NT2/D1 (cell line): ENCODE data around the gene PSMD5.

Source experiments
- YY1 ChIP-seq: IDR thresholded peaks from 2 replicates; pipeline ENCODE4 v1.6.1; 2011; ENCODE audit not compliant: insufficient read length, insufficient read depth
- ZNF274 ChIP-seq: IDR thresholded peaks from 2 replicates; pipeline ENCODE4 v1.6.1; 2011; ENCODE audit warnings: mild to moderate bottlenecking, low read depth, low read length

DNA sequence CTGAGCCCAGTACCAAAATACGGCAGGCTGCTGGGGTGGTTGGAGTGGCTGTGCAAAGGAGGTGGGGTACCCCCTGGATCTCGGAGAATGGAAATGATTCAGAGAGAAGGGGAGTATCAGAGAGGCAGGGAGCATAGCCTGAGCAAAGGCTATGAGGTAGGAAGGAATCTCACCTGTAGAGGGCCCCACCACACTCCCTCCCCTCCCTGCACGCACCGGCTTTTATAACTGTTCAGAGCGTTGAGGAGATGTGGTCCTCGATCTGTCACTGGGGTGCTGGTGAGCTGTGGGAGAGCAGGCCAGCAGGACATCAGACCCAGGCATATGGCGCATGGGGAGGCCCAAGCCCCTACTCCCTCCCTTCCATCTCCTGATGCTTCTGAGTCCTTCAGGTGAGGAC lies 21.1 kb upstream of the PSMD5 start:
- TF ChIP-seq YY1 (no peak), ZNF274 (no peak)
